ENCODE measurements around the gene SCN2B.
A peak's percentile ranks its signal among the peaks of the same experiment; 100 is the strongest.

The SCN2B gene

DNA sequence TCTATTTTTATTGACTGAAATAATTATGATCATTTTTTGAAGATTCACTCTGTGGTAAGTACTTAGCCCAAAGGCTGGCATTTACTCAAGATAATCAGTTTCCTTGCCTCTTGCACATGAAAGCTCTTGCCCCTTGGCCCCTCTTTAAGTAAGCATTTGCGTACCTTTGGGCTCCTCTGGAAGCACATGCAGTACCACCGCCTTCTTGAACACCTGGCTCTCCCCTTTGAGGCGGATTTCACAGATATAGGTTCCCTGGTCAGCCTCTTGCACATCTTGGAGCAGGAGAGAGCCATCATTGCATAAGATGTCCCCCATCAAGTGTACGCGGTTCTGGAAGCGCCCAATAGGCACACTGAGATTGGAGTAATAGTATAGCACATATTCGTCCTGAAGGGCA is 33.9 kb upstream of the SCN2B start:
- Histone ChIP-seq H3K27ac (ENCODE audit: low read length) (no peak overlapping the region), H3K79me2 (ENCODE audit: insufficient read depth, low read length) (no peaks in the 10 kb centered on the region), H3K9me3 (ENCODE audit: insufficient read depth, low read length, severe bottlenecking) (no peaks in the 10 kb centered on the region), H3K27me3 (ENCODE audit: insufficient read depth, low read length, poor library complexity) (no peaks in the 10 kb centered on the region), H2AFZ (ENCODE audit: low read depth, low read length) (no peak overlapping the region), H3K9ac (ENCODE audit: low read depth, low read length) (no peak overlapping the region), H3K4me2 (ENCODE audit: insufficient read depth, low read length) (no peak overlapping the region), H3K36me3 (ENCODE audit: insufficient read depth, low read length) (no peaks in the 10 kb centered on the region), H3K4me3 (ENCODE audit: low read depth in 1 of 2, low read length in 2 of 2) (no peak overlapping the region), H3K4me1 (ENCODE audit: insufficient read depth, low read length) (peaks cover 17% of the 10 kb centered on the region), H4K20me1 (ENCODE audit: insufficient read depth, low read length) (no peaks in the 10 kb centered on the region)
- TF ChIP-seq, protein P1, sequence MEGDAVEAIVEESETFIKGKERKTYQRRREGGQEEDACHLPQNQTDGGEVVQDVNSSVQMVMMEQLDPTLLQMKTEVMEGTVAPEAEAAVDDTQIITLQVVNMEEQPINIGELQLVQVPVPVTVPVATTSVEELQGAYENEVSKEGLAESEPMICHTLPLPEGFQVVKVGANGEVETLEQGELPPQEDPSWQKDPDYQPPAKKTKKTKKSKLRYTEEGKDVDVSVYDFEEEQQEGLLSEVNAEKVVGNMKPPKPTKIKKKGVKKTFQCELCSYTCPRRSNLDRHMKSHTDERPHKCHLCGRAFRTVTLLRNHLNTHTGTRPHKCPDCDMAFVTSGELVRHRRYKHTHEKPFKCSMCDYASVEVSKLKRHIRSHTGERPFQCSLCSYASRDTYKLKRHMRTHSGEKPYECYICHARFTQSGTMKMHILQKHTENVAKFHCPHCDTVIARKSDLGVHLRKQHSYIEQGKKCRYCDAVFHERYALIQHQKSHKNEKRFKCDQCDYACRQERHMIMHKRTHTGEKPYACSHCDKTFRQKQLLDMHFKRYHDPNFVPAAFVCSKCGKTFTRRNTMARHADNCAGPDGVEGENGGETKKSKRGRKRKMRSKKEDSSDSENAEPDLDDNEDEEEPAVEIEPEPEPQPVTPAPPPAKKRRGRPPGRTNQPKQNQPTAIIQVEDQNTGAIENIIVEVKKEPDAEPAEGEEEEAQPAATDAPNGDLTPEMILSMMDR (IDR thresholded peaks at IDR 0.05; ENCODE audit: borderline replicate concordance, extremely low read depth, low read length, poor library complexity, severe bottlenecking) = no peak
- no peak for TF ChIP-seq EZH2 (IDR thresholded peaks at IDR 0.05; ENCODE audit: borderline replicate concordance, low read depth, low read length, severe bottlenecking)
- no peak for DNase-seq
- ATAC-seq (ENCODE audit: insufficient read depth, low read depth) = no peak

DNA sequence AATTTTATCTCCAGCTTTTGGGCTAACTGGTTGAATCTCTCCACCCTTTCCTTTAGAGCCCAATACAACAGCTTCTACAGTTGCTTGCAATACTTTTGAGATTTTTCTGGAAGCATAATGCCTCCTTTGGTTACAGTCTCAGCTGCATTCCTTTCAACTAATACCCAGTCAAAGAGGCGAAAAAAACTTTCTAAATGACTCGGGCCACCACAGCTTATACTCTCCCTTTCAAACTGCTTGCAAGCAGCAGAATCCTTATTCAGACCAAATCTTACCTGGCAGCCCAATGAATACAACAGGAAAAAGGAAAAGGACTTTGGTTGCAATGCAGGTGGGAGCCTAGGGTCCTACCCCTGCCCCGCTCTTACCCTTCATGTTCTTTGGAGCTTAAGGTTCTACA is 32.6 kb upstream of the SCN2B start:
- H2AFZ ChIP-seq (ENCODE audit: low read depth, low read length) = no peak overlapping the region
- H3K4me3 ChIP-seq (ENCODE audit: low read depth in 1 of 2, low read length in 2 of 2) = no peak overlapping the region

GRCh38 chr11:118207079-118207478 is 30.6 kb upstream of the SCN2B start:
- Histone ChIP-seq H3K36me3 (ENCODE audit: insufficient read depth, low read length) (no peaks in the 10 kb centered on the region), H3K4me1 (ENCODE audit: insufficient read depth, low read length) (peaks cover 21% of the 10 kb centered on the region), H3K9me3 (ENCODE audit: insufficient read depth, low read length, severe bottlenecking) (no peaks in the 10 kb centered on the region), H3K79me2 (ENCODE audit: insufficient read depth, low read length) (no peaks in the 10 kb centered on the region), H3K4me3 (ENCODE audit: low read depth in 1 of 2, low read length in 2 of 2) (no peak overlapping the region), H3K9ac (ENCODE audit: low read depth, low read length) (no peak overlapping the region), H4K20me1 (ENCODE audit: insufficient read depth, low read length) (no peaks in the 10 kb centered on the region), H2AFZ (ENCODE audit: low read depth, low read length) (peak overlapping the region; percentile 66), H3K27me3 (ENCODE audit: insufficient read depth, low read length, poor library complexity) (no peaks in the 10 kb centered on the region), H3K27ac (ENCODE audit: low read length) (no peak overlapping the region; the same call in 1 of the 2 replicates), H3K4me2 (ENCODE audit: insufficient read depth, low read length) (no peak overlapping the region)
- ATAC-seq (ENCODE audit: insufficient read depth, low read depth) (no peak), DNase-seq (no peak)
- TF ChIP-seq, protein P1 (IDR thresholded peaks at IDR 0.05; ENCODE audit: borderline replicate concordance, extremely low read depth, low read length, poor library complexity, severe bottlenecking) = no peak
- TF ChIP-seq EZH2 (IDR thresholded peaks at IDR 0.05; ENCODE audit: borderline replicate concordance, low read depth, low read length, severe bottlenecking) = no peak

More for the DNA sequence above, 32.6 kb upstream of the SCN2B start:
- Histone ChIP-seq H3K4me2 (ENCODE audit: insufficient read depth, low read length) (no peak overlapping the region), H3K79me2 (ENCODE audit: insufficient read depth, low read length) (no peaks in the 10 kb centered on the region), H3K9ac (ENCODE audit: low read depth, low read length) (no peak overlapping the region), H4K20me1 (ENCODE audit: insufficient read depth, low read length) (no peaks in the 10 kb centered on the region), H3K36me3 (ENCODE audit: insufficient read depth, low read length) (no peaks in the 10 kb centered on the region), H3K27me3 (ENCODE audit: insufficient read depth, low read length, poor library complexity) (no peaks in the 10 kb centered on the region), H3K27ac (ENCODE audit: low read length) (no peak overlapping the region), H3K9me3 (ENCODE audit: insufficient read depth, low read length, severe bottlenecking) (no peaks in the 10 kb centered on the region), H3K4me1 (ENCODE audit: insufficient read depth, low read length) (peaks cover 17% of the 10 kb centered on the region)
- DNase-seq (no peak), ATAC-seq (ENCODE audit: insufficient read depth, low read depth) (no peak)
- TF ChIP-seq, protein P1 (IDR thresholded peaks at IDR 0.05; ENCODE audit: borderline replicate concordance, extremely low read depth, low read length, poor library complexity, severe bottlenecking) = no peak
- TF ChIP-seq EZH2 (IDR thresholded peaks at IDR 0.05; ENCODE audit: borderline replicate concordance, low read depth, low read length, severe bottlenecking) = no peak

All from DND-41 (cell line).